Measurements from ENCODE around the gene TMEM205.
A peak's percentile ranks its signal among the peaks of the same experiment; 100 is the strongest.
"Not testable (repeated sequence)": the region's sequence is repeated elsewhere in the genome, so short reads cannot be mapped to it uniquely, and the experiment has no call there.

Gene TMEM205

DNA sequence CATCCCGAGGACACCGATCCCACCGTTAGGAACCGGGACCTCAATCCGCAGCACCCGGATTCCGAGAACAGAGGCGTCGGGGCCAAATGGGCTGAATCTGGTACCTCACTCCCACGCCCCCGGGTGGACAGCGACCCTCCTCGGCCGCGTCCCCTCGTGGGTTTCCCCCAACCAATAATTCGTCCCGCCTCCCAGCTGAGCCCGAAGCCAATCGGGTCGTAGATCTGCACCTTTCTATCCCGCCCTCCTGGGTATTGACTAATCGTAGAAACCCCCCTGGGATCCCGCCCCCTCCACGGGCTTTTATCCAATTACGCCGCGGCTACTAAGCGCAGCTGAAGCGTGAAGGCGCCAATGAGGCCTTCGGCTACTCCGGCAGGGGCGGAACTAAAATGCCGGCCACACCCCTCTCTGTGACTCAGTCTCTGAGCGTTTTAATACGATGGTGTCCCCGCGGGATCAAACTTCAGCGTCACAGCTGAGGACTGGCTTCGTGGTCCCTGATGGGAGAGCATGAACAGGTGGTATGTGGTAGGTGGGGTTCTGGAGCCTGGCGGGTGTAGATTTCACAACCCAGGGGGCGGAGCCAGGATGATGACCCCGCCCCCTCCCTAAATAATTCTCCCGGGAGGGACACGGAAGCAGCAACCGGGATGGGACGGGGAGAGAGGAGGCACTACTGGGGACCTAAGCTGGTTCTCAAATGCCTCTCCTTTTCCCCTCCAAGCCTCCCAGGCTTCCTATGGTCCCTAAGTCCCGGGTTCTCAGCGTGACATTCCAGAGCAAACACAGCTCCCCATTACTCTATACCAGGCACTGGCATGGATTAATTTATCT, at the start of gene TMEM205, which contains the start of gene CCDC159:
TMEM205 (minus strand) TSS at position 165 of the 837 bp plus-strand sequence. CDS start 649 bp downstream, outside the sequence.
CCDC159 (plus strand) TSS at position 416 of the 837 bp plus-strand sequence; CDS start at position 504, 88 bp downstream.
- DNase-seq, result peak; percentile 94

GRCh38 chr19:11390933-11391680, 45.0 kb upstream of the TMEM205 start:
- DNase-seq, result no peak

GRCh38 chr19:11390359-11390758, 44.3 kb upstream of the TMEM205 start:
- DNase-seq, result no peak

- DNase-seq, result no peak
These were observed 41.3 kb upstream of the TMEM205 start for GRCh38 chr19:11387162-11388034.

DNA sequence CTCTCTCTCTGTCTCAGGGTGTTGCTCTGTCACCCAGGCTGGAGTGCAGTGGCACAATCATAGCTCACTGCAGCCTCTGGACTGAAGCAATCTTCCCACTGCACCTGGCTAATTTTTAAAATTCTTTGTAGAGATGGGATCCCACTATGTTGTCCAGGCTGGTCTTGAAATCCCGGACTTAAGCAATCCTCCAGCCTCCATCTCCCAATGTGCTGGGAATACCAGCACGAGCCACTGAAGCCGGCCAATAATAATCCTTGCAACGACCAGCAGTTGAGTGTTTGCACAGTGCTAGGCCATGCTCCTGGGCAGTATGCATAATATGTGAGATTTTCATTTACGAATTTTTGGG, 38.7 kb upstream of the TMEM205 start:
- no peak for DNase-seq

DNA sequence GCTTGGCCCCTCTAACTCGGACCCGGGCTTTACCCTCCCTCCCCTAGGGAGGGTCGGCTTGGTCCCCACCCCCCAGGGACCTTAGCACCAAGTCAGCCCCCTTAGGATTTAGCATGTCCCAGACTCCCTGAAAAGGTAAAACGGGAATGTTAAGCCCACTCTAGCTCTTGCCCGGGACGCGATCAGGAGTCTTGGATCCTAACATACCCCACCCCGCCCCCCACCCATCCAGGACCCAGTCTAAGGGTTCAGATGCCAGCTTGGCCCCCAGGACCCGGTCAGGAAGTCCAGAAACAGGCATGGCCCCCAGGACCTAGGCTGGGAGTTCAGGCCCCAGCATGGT, 37.6 kb upstream of the TMEM205 start:
- DNase-seq, result no peak

DNA sequence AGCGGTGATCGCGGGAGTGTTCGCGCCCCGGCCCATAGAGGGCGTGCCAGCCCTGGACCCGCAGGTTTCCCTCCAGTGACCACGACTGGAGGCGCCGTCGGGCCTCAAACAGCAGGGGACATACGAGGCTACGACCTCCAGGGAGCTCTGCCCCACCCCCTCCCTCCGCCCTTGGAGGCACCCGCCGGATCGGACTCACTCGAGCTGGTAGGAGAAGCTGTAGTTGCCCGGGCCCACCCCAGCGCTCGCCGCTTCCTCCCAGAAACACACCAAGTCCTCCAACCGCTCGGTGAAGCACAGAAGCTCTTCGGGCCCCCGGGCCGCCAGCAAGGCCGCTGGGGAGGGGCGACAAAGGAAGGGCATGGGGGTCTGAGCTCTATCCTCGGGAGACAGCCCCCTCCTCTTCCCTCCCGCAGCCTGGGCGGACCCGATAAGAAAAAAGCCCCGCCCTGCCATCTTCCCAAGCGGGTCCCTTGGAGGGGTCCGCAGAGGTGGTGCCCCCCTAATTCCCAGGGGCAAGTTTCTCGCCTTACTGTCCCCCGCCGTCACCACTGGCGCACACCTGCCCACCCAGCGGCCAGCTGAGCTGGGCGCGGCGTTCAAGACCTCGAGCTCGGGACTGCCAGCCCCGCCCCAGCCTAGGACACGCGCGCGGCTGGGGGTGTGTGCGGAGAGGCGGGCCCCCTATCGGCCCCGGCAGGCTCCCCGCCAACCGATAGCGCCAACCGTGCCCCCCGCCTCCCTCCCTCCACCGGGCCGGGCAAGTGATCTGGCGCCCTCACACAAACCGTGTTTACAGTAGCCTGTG, 37.0 kb upstream of the TMEM205 start:
- peak; percentile 48 for DNase-seq

DNA sequence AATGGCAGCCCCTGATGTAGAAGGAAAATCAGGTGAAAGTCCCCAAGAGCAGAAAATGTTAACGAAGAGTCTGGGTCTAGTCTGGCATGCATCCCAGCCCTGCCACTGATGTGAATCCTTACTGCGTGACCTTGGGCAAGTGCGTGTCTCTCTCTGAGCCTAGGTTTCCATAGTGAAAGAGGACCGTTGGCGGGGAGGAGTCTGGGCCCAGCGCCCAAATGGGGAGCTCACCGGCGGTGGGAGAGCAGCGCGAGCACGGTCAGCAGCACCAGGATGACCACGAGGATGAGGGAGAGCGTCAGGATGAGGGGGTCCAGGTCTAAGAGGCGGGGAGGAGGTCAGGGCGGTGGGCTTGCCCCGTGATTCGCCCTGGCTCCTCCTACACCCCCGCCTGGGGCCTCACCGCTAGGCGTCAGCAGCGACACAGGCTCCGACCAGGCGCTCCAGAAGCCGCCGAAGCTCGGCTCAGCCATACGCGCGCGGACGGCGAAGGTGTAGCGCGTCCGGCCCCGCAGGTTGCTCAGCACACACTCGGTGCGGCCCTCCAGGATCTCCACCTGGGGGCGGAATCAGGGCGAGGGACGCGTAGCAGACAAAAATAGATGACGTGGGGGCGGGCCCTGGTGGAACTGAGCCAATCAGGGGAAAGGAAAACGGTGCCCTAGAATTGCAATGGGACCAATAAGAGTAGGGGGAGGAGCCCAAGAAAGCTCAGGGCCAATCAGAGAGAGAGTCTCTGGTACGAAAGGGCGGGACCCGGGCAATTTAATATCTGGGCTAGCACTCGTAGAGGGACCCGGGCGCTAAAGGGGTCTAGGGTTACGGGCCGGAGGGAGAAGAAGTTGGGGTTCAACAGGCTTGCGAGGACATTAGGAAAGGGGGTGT, 34.8 kb upstream of the TMEM205 start:
- peak; percentile 98 for DNase-seq

DNA sequence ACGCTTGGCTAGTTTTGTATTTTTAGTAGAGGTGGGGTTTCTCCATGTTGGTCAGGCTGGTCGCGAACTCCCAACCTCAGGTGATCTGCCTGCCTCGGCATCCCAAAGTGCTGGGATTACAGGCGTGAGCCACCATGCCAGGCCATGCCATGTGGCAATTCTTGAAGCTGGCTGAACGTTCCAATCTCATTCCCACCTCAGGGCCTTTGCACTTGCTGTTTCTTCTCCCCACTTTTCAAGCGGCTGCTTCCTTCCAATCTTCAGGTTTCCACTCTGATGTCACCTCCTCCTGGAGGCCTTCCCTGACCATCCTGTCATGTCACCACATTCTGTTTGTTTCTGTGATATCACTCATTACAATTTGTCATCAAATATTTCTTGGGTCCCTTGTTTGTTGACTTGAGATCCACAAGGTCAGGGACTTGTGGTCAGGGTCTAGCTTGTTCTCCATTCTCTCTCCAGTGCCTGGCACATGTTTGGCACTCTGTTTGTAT, 33.8 kb upstream of the TMEM205 start:
- no peak for DNase-seq

- DNase-seq, result not testable (repeated sequence)
These were observed 33.3 kb upstream of the TMEM205 start for GRCh38 chr19:11379269-11379845.

DNA sequence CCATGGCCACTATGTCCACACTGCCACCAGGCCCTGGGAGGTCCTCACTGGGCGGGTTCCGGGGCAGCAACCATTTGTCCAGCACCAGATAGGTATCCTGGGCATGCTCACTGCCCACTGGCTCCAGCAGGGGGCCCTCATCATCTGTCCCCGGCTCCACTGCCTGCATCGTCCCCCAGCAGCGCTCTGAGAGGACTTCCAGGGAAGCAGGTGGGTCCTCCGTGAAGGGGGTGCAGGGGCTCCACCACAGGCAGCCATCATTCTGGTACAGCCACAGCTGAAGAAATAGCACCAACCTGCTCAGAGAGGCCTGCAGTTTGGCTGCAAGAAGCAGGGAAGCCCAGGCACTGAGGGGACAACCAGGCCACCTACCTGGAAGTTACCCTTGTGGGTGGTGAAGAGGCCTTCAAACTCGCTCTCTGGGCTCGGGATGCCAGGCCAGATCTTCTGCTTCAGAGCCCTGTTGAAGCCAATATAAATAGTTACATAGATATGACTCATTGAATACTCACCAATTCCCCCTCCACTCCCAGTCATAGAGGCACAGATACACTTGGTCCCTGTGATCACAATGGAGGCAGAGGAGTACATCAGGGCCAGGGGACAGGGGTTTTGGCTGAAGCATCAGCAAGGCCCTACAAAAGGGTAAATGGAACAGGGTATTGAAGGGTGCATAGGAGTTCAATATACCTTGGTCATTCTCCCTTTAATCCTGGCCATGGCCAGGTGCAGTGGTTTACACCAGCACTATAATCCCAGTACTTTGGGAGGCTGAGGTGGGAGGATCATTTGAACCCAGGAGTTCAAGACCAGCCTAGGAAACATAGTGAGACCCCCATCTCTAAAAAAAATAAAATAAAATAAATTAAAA, 32.5 kb upstream of the TMEM205 start:
- peak; percentile 72 for DNase-seq

DNA sequence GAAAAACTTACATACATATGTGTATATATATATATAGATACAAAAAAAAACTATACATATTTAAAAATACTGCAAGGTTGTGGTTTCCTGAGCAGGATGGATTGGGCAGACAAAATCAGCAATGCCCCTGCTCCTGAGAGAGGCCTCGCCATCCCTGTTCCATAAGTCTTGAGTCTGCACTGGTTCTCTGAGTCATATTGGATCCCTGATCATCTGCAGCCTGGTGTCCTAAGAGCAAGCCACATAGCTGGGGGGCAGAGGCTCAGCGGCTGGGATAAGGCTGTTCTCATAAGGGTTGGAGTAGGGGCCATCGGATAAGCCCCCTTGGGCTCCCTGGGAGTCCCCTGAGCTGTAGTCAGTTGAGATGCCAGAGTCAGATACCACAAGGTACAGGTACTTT, 31.7 kb upstream of the TMEM205 start:
- DNase-seq, result no peak

DNA sequence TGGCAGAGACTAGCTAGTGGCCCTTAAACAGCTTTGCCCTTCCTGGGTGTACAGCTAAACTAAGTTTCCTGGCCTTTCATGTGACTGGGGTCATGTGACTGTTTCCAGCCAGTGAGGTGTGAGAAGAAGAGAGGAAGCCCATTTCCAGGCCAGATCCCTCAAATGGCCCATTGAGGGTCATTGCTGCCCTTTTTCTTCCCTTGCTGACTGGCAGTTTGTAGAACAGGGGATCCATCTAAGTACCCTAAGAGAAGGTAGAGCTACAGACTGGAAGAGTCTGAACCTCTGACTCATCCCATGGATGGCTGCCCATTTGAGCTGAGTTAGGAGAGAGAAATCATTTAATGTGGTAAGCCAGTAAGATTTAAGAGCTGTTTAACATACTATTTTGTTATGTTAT, 31.2 kb upstream of the TMEM205 start:
- no peak for DNase-seq

DNA sequence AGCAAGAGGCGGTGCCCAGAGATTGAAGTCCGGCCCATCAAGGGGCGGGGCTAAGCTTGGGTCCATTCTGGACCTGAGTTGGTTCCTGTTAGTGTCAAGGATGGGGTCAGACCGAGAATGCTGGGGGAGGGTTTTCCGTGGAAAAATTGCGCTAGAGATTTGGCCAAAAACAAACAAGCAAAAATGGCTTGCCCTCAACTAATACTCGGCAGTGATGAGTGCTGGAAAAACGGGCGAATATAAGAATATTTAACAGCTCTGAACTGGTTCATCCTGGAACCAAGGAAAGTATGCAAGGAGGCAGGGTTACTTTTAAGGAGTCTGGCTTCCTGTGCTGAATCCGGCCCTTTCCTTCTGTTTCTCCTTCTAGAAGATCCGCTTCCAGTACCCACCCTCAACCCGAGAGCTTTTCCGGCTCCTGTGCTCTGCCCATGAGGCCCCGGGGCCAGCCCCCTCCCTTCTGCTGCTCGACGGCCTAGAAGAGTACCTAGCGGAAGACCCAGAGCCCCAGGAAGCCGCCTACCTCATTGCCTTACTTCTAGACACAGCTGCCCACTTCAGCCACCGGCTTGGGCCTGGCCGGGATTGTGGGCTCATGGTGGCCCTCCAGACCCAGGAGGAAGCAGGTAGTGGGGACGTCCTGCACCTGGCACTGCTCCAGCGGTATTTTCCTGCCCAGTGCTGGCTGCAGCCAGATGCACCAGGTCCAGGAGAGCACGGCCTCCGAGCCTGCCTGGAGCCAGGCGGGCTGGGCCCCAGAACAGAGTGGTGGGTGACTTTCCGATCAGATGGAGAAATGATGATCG, 29.3 kb upstream of the TMEM205 start:
- no peak for DNase-seq

- DNase-seq, result peak; percentile 100
These were observed 28.5 kb upstream of the TMEM205 start, which contains the start of gene SWSAP1 for GRCh38 chr19:11374433-11375142. Gene SWSAP1 (plus strand): TSS chr19:11374666. CDS start chr19:11374681, 15 bp downstream.

- DNase-seq, result no peak
These were observed 27.9 kb upstream of the TMEM205 start for GRCh38 chr19:11373885-11374432.

DNA sequence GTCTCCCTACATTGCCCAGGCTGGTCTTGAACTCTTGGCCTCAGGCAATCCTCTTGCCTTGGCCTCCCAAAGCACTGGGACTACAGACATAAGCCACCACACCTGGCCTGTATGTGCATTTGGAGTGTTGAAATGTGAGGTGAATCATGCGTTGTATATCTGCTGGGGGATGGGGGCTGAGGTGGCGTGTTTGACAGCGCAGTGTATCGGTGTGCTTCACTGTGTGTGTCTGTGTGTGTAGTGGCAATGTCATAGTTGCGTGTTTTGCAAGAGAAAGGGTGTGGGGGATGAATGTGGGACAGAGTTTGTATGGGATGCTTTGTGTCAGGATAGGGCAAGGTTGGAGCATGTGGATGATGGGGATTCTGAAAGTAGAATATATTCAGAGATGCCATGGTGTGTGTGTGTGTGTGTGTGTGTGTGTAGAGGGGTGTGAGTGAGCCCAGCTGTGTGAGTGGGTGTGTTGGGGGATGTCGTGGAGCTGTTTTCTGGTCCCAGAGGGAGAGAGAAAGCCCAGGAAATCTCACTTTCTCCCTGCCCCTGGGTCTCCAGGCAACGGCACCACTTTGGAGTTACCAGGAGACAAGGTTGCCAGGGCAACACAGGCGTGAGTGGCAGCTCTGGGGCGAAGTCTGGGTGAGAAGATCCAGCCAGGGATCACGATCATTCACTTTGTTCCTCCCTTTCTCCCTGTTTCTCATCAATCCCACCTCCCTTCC, 27.3 kb upstream of the TMEM205 start:
- DNase-seq, result peak; percentile 88
